Keratinocyte (primary cell): ENCODE results near the gene MUC5B.

Experiments used
- CTCF ChIP-seq, 3 experiments: IDR thresholded peaks in 1 of 3; conservative IDR thresholded peaks in 1 of 3; optimal IDR thresholded peaks in 1 of 3; 2 replicates in 2 of 3; 3 replicates in 1 of 3; pipeline versions ENCODE3 to v1.5.1; 2011; ENCODE audit warnings: low read length in 3 of 3, mild to moderate bottlenecking in 3 of 3, moderate library complexity in 2 of 3, control low read depth in 1 of 3, inconsistent platforms in 1 of 3; ENCODE audit not compliant: insufficient read depth in 2 of 3; ENCODE audit errors: extremely low read depth in 1 of 3
- EZH2 ChIP-seq: IDR thresholded peaks from one replicate; pipeline ENCODE4 v1.6.1; 2012; ENCODE audit warnings: inconsistent platforms, mild to moderate bottlenecking, low read length, moderate library complexity

DNA sequence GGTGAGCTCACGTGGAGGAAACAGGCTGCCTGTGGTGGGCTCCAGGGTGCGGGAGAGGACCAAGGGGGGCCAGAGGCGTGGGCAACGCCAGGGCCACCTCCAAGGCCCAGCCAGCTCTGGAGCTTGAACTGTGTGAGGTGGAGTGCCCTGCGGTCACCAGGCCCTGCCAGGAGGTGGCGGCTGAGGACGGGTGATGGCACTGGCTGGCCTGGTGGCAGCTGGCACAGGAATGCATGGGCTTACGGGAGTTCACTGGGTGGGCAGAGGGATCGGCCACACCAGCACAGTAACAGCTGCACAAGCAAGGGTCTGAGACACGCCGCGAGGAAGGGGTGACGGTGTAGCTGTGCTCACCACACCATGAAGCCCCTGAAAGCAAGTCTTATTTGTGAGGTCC lies 70.8 kb downstream of the MUC5B start:
- TF ChIP-seq CTCF (optimal IDR thresholded peaks at IDR 0.05 in 1 of 3, IDR thresholded peaks at IDR 0.05 in 1 of 3, conservative IDR thresholded peaks at IDR 0.05 in 1 of 3; ENCODE audit: extremely low read depth in 1 of 3, insufficient read depth in 2 of 3, low read length in 3 of 3) = peak; percentile 28 to 68 (median 32)
- TF ChIP-seq EZH2 = no peak
